Measurements from ENCODE around the gene SUGCT. TPM values are rescaled to one million over a fixed set of nuclear protein-coding genes. Genes with fewer than 3 reads are reported as not detected.

Gene SUGCT
- 10.5 TPM for polyA plus RNA-seq (2012; ENCODE audit: insufficient read depth, insufficient read length, low read depth)

DNA sequence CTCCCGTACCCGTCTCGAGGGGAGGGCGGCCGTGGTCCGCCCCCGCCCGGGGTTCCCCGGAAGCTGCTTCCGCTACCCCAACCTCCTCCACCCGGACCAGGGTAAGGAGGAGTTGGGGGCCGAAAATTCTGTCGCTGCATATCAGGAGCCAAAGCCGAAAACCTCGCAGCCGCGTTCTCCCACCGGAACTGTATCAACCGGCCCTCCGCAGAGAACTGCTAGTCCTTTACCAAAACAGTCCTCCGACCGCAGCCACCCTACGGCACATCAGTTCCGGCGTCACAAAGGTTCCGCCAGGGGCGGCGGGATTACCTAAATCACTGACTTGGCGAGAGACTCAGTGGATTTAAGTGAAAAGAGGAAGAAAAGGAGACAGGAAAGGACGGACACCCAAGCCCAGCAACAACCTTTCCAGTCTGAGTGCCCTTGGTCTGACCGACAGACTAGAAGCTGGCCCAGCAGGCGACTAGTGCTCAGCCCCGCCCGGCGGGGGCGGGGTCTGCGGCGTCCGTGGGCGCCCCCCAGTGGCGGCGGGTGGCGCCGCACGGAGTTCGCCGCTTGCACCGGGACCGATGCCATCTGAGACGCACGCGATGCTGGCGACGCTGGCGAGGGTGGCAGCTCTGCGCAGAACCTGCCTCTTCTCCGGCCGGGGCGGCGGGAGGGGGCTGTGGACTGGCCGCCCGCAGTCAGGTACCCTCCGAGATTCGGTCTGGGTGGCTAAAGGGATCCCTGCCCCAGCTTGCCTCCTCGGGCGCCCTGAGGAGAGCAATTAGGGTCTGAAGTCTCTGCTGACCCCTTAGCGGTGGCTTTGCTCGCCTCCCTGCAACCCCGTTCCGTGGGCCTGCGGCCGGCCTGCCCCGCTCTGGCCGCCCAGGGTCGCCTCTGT is at the start of gene SUGCT, which contains the start of gene MPLKIP:
TSS of gene SUGCT (plus strand) at position 578 of the 889 bp plus-strand sequence.
TSS of gene MPLKIP (minus strand) at position 195 of the 889 bp plus-strand sequence. CDS start at position 140, 55 bp downstream.
- TF ChIP-seq, protein P1, sequence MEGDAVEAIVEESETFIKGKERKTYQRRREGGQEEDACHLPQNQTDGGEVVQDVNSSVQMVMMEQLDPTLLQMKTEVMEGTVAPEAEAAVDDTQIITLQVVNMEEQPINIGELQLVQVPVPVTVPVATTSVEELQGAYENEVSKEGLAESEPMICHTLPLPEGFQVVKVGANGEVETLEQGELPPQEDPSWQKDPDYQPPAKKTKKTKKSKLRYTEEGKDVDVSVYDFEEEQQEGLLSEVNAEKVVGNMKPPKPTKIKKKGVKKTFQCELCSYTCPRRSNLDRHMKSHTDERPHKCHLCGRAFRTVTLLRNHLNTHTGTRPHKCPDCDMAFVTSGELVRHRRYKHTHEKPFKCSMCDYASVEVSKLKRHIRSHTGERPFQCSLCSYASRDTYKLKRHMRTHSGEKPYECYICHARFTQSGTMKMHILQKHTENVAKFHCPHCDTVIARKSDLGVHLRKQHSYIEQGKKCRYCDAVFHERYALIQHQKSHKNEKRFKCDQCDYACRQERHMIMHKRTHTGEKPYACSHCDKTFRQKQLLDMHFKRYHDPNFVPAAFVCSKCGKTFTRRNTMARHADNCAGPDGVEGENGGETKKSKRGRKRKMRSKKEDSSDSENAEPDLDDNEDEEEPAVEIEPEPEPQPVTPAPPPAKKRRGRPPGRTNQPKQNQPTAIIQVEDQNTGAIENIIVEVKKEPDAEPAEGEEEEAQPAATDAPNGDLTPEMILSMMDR (IDR thresholded peaks at IDR 0.05; ENCODE audit: low read depth, low read length) = peak; percentile 88
- peak; percentile 81 for DNase-seq
- Histone ChIP-seq H3K4me1 (no peaks in the 10 kb centered on the region), H3K36me3 (no peaks in the 10 kb centered on the region; the same call in 1 of the 2 replicates), H3K4me3 (ENCODE audit: low read depth, low read length) (peak within 1 kb of the TSS; percentile 97), H3K27me3 (no peaks in the 10 kb centered on the region), H3K9me3 (no peaks in the 10 kb centered on the region)

DNA sequence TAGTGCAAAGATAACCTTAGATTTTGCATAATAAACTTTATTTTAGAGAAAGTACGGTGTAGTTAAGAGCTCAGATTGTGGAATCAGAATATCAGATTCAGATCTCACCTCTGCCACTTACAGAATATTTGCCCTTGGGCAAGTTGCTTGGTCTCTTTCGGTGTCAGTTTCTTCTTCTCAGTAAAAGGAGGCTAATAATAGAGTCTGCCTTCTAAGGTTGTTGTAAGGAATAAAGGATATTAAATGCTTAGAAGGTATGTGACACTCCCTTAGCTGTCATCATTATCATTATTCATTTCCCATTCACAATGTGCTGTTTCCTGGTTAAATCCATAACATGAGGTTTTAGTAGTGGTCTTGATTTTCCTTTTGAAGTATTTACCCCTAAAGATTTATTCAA is 42.6 kb upstream of the SUGCT start:
- Histone ChIP-seq H3K9me3 (no peaks in the 10 kb centered on the region), H3K36me3 (peaks cover 39% of the 10 kb centered on the region), H3K27me3 (no peaks in the 10 kb centered on the region), H3K4me1 (peaks cover 4% of the 10 kb centered on the region; the same call in 1 of the 2 replicates), H3K4me3 (ENCODE audit: low read depth, low read length) (no peak overlapping the region)
- TF ChIP-seq, protein P1 (IDR thresholded peaks at IDR 0.05; ENCODE audit: low read depth, low read length) = no peak
- no peak for DNase-seq

DNA sequence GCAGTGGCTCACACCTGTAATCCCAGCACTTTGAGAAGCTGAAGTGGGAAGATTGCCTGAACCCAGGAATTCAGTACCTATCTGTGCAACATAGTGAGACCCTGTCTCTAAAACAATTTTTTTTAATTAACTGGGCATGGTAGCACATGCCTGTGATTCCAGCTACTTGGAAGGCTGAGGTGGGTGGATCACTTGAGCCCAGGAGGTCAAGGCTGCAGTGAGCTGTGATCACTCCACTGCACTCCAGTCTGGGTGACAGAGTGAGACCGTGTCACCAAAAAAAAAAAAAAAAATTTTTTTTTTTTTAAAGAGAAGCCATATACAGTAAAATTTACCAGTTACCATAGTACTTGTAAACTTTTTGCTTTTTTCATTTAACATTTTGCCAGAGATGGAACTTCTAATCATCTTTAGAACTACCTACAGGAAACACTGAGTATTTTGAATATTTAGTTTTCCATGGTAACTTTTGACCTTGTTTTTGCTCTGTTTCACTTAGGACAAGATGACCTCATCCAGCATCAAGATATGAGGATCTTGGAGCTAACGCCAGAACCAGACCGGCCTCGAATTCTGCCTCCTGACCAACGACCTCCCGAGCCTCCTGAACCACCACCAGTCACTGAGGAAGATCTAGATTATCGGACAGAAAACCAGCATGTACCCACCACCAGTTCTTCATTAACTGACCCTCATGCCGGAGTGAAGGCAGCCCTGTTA is 41.0 kb upstream of the SUGCT start:
- H3K4me3 ChIP-seq (ENCODE audit: low read depth, low read length) = no peak overlapping the region
- peaks cover 4% of the 10 kb centered on the region; the same call in 1 of the 2 replicates for H3K4me1 ChIP-seq
- no peak for DNase-seq
- H3K27me3 ChIP-seq = no peaks in the 10 kb centered on the region
- TF ChIP-seq, protein P1 (IDR thresholded peaks at IDR 0.05; ENCODE audit: low read depth, low read length) = no peak
- peaks cover 32% of the 10 kb centered on the region for H3K36me3 ChIP-seq
- no peaks in the 10 kb centered on the region for H3K9me3 ChIP-seq

DNA sequence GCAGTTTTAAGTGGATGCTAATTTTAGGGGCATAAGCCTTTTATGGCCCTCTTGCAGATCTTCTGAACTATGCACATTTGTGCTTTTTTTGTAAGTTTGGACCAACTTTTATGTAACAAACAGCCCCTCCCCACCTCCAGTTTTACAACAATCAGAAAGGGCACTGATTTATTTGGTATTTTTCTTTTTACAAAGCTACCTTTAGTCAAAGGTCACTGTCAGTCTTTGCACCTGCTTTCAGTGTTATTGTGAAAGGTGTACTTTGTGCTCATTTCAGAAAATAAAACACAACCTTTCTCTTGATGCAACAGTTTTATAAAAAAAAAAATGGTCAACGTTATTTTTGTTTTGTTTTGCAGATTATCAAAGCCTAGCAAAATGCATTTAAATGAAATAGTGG is 39.6 kb upstream of the SUGCT start:
- peaks cover 26% of the 10 kb centered on the region for H3K36me3 ChIP-seq
- TF ChIP-seq, protein P1 (IDR thresholded peaks at IDR 0.05; ENCODE audit: low read depth, low read length) = no peak
- no peak for DNase-seq

DNA sequence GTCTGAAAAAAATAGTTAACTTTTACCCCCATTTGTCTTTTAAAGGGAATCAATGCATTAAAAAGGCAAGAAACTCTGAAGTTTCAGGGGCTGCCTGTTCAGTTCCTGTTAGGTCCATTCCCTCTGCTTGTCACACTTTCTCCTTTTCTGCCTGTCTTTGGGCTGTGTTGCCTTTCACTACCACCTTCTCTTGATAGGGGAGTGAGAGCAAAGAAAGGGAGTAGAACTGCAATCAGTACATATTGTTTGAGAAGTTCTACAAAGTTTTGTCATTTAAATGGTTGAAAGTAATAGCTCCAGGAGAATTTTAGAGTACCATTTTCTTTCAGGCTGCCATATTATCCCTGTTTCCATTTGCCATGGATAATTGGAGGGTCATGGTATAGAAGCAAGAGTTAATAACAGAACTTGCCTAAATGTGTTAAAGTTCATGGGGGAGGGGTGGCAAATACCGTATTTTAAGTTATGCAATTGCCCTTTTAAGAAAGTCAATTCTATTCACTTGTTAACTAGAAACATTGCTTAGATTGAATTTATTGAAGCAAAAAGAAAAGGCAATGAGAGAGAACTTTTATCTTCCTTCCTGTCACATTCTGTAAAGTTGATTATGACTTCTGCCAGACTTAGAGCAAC is 39.0 kb upstream of the SUGCT start:
- no peak overlapping the region for H3K4me3 ChIP-seq (ENCODE audit: low read depth, low read length)
- H3K9me3 ChIP-seq = no peaks in the 10 kb centered on the region
- H3K4me1 ChIP-seq = peaks cover 4% of the 10 kb centered on the region; the same call in 1 of the 2 replicates
- H3K36me3 ChIP-seq = peaks cover 26% of the 10 kb centered on the region
- no peaks in the 10 kb centered on the region for H3K27me3 ChIP-seq
- TF ChIP-seq, protein P1 (IDR thresholded peaks at IDR 0.05; ENCODE audit: low read depth, low read length) = no peak
- no peak for DNase-seq

More for the DNA sequence above, 39.6 kb upstream of the SUGCT start:
- Histone ChIP-seq H3K27me3 (no peaks in the 10 kb centered on the region), H3K4me1 (peaks cover 4% of the 10 kb centered on the region; the same call in 1 of the 2 replicates), H3K9me3 (no peaks in the 10 kb centered on the region), H3K4me3 (ENCODE audit: low read depth, low read length) (no peak overlapping the region)

Measured in BE2C (cell line).